Adipose tissue (tissue), 3 donors: ENCODE measurements around the gene TRERF1. TPM values are rescaled to one million over a fixed set of nuclear protein-coding genes. Genes with fewer than 3 reads are reported as not detected.

Source experiments
- H3K27ac ChIP-seq: one replicate; pipeline ENCODE4 v1.5.1; 2013; ENCODE audit warnings: low read depth, low read length
- WGBS, 3 donors: extraction: QIAGEN DNeasy Blood & Tissue Kit; methylation state at CpG; one replicate each; pipeline ENCODE4 v1.1.7; 2013; 5-methylcytosine and 5-hydroxymethylcytosine counted together
- polyA plus RNA-seq, 3 donors: library from polyadenylated mRNA; stranded (reverse); fragments of 200-250 nt; gene quantifications; one replicate each; pipeline ENCODE4 v1.2.3, GENCODE V29; 2013
- donor health status: healthy with polysubstance abuse.
- donor health status: Bipolar disorder and iron deficiency.
- donor health status: healthy.

The TRERF1 gene
- polyA plus RNA-seq, 3 donors = 0.91 to 3.4 (median 1.3) TPM

- WGBS, 3 donors = 85 to 87% (median 87%) methylated on average over 6 of the region's 6 CpGs
- H3K27ac ChIP-seq = no peak overlapping the region
Measured at GRCh38 chr6:42383421-42384205, 68.1 kb downstream of the TRERF1 start.

GRCh38 chr6:42381850-42382249, 69.9 kb downstream of the TRERF1 start:
- no peak overlapping the region for H3K27ac ChIP-seq
- 96 to 99% (median 99%) methylated on average over 3 of the region's 3 CpGs for WGBS, 3 donors

- H3K27ac ChIP-seq = no peak overlapping the region
- 58 to 70% (median 63%) methylated on average over 4 of the region's 4 CpGs for WGBS, 3 donors
Measured at GRCh38 chr6:42380228-42380979, 71.3 kb downstream of the TRERF1 start.

- WGBS, 3 donors = 48 to 86% (median 65%) methylated on average over 3 of the region's 3 CpGs
Measured at GRCh38 chr6:42378536-42378935, 73.2 kb downstream of the TRERF1 start.

GRCh38 chr6:42378125-42378524, 73.6 kb downstream of the TRERF1 start:
- whole genome bisulfite sequencing, 3 donors = 71 to 81% (median 80%) methylated on average over 5 of the region's 5 CpGs
- no peak overlapping the region for H3K27ac ChIP-seq

More at GRCh38 chr6:42378536-42378935, 73.2 kb downstream of the TRERF1 start:
- H3K27ac ChIP-seq = no peak overlapping the region

- no peak overlapping the region for H3K27ac ChIP-seq
Measured at GRCh38 chr6:42375007-42375635, 76.6 kb downstream of the TRERF1 start.

GRCh38 chr6:42374018-42374669, 77.6 kb downstream of the TRERF1 start:
- 57 to 90% (median 64%) methylated on average over 8 of the region's 8 CpGs for WGBS, 3 donors

More at GRCh38 chr6:42375007-42375635, 76.6 kb downstream of the TRERF1 start:
- WGBS, 3 donors = 89 to 93% (median 93%) methylated on average over 10 of the region's 10 CpGs

GRCh38 chr6:42372699-42373098, 79.0 kb downstream of the TRERF1 start:
- no peak overlapping the region for H3K27ac ChIP-seq
- 55 to 80% (median 61%) methylated on average over 4 of the region's 4 CpGs for WGBS, 3 donors

More at GRCh38 chr6:42374018-42374669, 77.6 kb downstream of the TRERF1 start:
- H3K27ac ChIP-seq = no peak overlapping the region

- WGBS, 3 donors = 95 to 100% (median 100%) methylated on average over 3 of the region's 3 CpGs
- no peak overlapping the region for H3K27ac ChIP-seq
Measured at GRCh38 chr6:42370323-42370985, 81.3 kb downstream of the TRERF1 start.

- WGBS, 3 donors = 76 to 95% (median 87%) methylated on average over 2 of the region's 2 CpGs
- H3K27ac ChIP-seq = no peak overlapping the region
Measured at GRCh38 chr6:42369568-42369967, 82.2 kb downstream of the TRERF1 start.

GRCh38 chr6:42368181-42368580, 83.5 kb downstream of the TRERF1 start:
- WGBS, 3 donors = 49 to 85% (median 49%) methylated on average over 7 of the region's 7 CpGs
- no peak overlapping the region for H3K27ac ChIP-seq

- H3K27ac ChIP-seq = no peak overlapping the region
- 28 to 85% (median 34%) methylated on average over 14 of the region's 14 CpGs for WGBS, 3 donors
Measured at GRCh38 chr6:42367353-42368011, 84.2 kb downstream of the TRERF1 start.

GRCh38 chr6:42366999-42367352, 84.8 kb downstream of the TRERF1 start:
- 72 to 93% (median 79%) methylated on average over 3 of the region's 3 CpGs for WGBS, 3 donors
- no peak overlapping the region for H3K27ac ChIP-seq

- no peak overlapping the region for H3K27ac ChIP-seq
- WGBS, 3 donors = 91 to 95% (median 92%) methylated on average over 5 of the region's 5 CpGs
Measured at GRCh38 chr6:42366011-42366705, 85.6 kb downstream of the TRERF1 start.

GRCh38 chr6:42365021-42365420, 86.7 kb downstream of the TRERF1 start:
- WGBS, 3 donors = 65 to 80% (median 70%) methylated on average over 8 of the region's 8 CpGs
- H3K27ac ChIP-seq = no peak overlapping the region

- no peak overlapping the region for H3K27ac ChIP-seq
- 68 to 88% (median 74%) methylated on average over 8 of the region's 8 CpGs for WGBS, 3 donors
Measured at GRCh38 chr6:42363926-42364849, 87.5 kb downstream of the TRERF1 start.
